Measurements from ENCODE around the gene BPIFB1. TPM values are rescaled to one million over a fixed set of nuclear protein-coding genes. Genes with fewer than 3 reads are reported as not detected.

BPIFB1 gene
- total RNA-seq, 1 donor from 2014 or later, result not detected

DNA sequence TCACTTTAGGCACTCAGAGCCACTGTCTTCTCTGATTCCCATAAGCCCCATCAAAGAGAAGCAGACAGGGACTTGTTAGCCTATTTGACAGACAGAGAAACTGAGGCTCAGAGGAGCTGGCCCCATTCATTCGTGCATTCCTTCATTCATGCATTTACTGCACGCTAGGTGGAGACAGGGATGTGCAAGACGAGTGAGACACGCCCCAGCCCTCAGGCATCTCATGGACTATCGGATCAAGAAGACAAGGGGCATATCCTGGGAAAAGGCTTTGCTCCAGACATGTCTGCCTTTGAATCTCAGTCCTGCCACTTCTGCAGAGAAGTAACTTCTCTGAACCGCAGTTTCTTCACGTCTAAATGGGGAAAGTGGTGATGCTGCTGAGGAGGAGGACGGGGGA is 54.1 kb downstream of the BPIFB1 start:
- no peak overlapping the region for H3K4me3 Mint-ChIP-seq
- DNase-seq (ENCODE audit: low spot score in 2 of 2, unreplicated experiment in 2 of 2), result no peak
- no peaks in the 10 kb centered on the region for H3K9me3 Mint-ChIP-seq
- peaks cover 17% of the 10 kb centered on the region for H3K27me3 Mint-ChIP-seq (ENCODE audit: low read depth)
- no peak overlapping the region for H3K27ac Mint-ChIP-seq
- H3K4me1 Mint-ChIP-seq, result no peaks in the 10 kb centered on the region
- H3K36me3 Mint-ChIP-seq, result no peaks in the 10 kb centered on the region
- TF ChIP-seq, protein P1, sequence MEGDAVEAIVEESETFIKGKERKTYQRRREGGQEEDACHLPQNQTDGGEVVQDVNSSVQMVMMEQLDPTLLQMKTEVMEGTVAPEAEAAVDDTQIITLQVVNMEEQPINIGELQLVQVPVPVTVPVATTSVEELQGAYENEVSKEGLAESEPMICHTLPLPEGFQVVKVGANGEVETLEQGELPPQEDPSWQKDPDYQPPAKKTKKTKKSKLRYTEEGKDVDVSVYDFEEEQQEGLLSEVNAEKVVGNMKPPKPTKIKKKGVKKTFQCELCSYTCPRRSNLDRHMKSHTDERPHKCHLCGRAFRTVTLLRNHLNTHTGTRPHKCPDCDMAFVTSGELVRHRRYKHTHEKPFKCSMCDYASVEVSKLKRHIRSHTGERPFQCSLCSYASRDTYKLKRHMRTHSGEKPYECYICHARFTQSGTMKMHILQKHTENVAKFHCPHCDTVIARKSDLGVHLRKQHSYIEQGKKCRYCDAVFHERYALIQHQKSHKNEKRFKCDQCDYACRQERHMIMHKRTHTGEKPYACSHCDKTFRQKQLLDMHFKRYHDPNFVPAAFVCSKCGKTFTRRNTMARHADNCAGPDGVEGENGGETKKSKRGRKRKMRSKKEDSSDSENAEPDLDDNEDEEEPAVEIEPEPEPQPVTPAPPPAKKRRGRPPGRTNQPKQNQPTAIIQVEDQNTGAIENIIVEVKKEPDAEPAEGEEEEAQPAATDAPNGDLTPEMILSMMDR (IDR thresholded peaks at IDR 0.05; ENCODE audit: unreplicated experiment), result no peak

DNA sequence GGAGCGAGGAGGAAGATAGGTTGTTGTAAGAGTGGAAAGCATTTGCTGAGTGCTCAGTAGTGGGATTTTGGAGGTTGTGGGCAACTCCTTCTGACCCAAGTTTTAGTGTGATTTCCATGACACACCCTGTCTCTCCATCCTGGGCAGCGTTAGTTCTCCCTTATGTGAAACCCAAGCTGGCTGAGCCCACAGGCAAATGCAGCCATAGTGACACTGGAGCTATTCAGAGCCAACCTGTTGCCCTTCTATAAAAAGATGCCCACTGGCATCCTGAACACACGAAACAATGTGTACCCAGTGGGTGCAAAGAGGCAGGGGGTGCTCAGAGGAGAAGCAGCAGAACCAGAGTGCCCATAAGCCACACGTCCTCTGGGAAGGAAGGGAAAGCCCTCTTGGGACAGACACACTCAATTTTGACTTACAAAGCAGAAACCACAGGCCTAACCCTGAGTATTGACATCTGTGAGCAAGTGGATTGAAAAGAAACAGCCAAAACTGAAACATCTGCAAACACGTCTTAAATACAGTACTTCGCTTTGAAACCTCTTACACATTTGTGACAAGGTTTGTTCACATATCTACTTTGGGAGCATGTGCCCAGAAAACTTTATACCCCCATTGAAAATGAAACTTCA is 54.6 kb downstream of the BPIFB1 start:
- TF ChIP-seq, protein P1 (IDR thresholded peaks at IDR 0.05; ENCODE audit: unreplicated experiment), result no peak

DNA sequence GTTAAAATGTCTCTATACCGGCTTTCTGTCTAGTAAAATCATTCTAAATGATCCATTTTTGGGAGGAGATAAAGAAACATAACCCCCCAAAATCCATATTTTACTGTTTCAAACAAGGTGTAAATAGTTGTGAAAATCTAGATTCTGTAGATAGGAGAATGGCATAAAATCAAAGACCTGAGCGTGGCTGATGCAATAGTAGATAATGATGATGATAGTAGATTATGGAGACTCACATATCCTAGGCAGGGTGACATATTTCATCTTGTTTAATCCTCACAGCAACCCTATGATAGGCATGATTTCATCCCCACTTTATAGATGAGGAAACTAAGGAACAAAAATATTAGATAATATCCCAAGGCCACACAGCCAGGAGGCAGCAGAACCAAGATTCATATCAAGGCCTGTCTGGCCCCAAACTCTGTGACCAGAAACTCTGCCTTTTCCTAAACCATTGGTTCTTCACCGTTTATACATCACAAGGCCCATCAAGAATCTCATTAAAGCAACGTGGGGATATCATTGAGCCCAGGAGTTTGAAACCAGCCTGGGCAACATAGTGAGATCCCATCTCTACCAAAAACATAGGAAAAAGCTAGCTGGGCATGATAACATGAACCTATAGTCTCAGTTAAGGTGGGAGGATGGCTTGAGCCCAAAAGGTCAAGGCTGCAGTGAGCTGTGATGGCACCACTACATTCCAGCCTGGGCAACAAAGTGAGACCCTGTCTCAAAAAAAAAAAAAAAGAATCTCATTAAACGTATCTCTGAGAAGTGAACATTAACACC is 55.6 kb downstream of the BPIFB1 start:
- Mint-ChIP-seq H3K27me3 (ENCODE audit: low read depth) (peaks cover 11% of the 10 kb centered on the region), H3K9me3 (no peaks in the 10 kb centered on the region), H3K27ac (no peak overlapping the region), H3K4me3 (no peak overlapping the region), H3K4me1 (no peaks in the 10 kb centered on the region), H3K36me3 (no peaks in the 10 kb centered on the region)
- no peak for DNase-seq (ENCODE audit: low spot score in 2 of 2, unreplicated experiment in 2 of 2)
- TF ChIP-seq, protein P1 (IDR thresholded peaks at IDR 0.05; ENCODE audit: unreplicated experiment), result no peak

More for the DNA sequence above, 54.6 kb downstream of the BPIFB1 start:
- no peaks in the 10 kb centered on the region for H3K36me3 Mint-ChIP-seq
- H3K4me1 Mint-ChIP-seq, result no peaks in the 10 kb centered on the region
- no peak for DNase-seq (ENCODE audit: low spot score in 2 of 2, unreplicated experiment in 2 of 2)
- peaks cover 13% of the 10 kb centered on the region for H3K27me3 Mint-ChIP-seq (ENCODE audit: low read depth)
- H3K4me3 Mint-ChIP-seq, result no peak overlapping the region
- H3K9me3 Mint-ChIP-seq, result no peaks in the 10 kb centered on the region
- no peak overlapping the region for H3K27ac Mint-ChIP-seq

DNA sequence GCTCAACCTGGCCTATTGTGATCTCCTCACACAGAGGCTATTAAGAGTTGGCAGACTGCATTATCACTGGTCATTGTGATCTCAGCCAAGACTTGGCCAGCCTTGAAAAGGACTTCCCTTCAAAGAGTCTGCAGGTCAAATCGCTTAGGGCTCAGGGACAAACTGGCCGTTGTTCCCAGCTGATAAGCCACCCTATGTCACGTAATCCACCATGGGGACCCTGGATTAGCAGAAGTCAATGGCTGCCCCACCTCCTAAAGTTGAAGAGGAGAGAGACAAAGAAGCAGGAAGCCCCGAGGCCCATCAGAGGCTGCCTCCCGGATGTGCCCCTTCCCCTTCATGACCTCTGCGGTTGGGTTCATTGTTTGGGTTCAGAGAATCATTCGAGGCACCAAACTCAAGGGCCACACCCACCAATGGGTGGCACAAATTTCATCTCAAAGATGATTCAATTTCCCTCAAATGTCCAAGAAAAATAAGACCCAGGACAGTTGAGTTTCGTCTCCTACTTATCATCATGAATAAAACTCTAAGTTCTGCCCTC is 56.6 kb downstream of the BPIFB1 start:
- Mint-ChIP-seq H3K4me1 (no peaks in the 10 kb centered on the region), H3K27me3 (ENCODE audit: low read depth) (peaks cover 5% of the 10 kb centered on the region), H3K27ac (no peak overlapping the region), H3K36me3 (no peaks in the 10 kb centered on the region), H3K9me3 (no peaks in the 10 kb centered on the region), H3K4me3 (no peak overlapping the region)
- TF ChIP-seq, protein P1 (IDR thresholded peaks at IDR 0.05; ENCODE audit: unreplicated experiment), result no peak
- no peak for DNase-seq (ENCODE audit: low spot score in 2 of 2, unreplicated experiment in 2 of 2)

DNA sequence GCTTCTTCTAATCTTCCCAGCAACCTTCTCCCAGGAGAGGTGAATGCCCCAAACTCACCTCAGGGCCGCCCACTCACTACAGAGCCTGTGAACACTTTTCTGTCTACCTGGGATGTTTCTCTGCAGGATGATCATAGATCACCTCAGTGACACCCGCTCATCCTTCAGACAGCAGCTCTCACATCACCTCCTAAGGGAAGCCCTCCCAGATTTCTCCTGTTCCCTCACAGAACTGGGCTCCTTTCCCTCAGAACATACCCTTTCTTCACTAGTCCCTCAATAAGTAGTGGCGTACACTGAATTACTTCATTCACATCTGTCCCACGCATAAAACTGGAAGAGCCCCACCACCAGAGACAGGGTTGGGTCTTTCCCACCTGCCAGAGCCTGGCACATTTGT is 60.5 kb downstream of the BPIFB1 start:
- Mint-ChIP-seq H3K27ac (no peak overlapping the region), H3K4me1 (peaks cover 4% of the 10 kb centered on the region), H3K27me3 (ENCODE audit: low read depth) (no peaks in the 10 kb centered on the region), H3K36me3 (peaks cover 2% of the 10 kb centered on the region), H3K4me3 (no peak overlapping the region), H3K9me3 (no peaks in the 10 kb centered on the region)
- no peak for DNase-seq (ENCODE audit: low spot score in 2 of 2, unreplicated experiment in 2 of 2)
- TF ChIP-seq, protein P1 (IDR thresholded peaks at IDR 0.05; ENCODE audit: unreplicated experiment), result no peak
